Panc1 (cell line): ENCODE data around the gene RBMS3. TPM values are rescaled to one million over a fixed set of nuclear protein-coding genes. Genes with fewer than 3 reads are reported as not detected.

Experiments used
- ATAC-seq: fragments of 200-7000 bp; cut with Tn5 transposase; 2 replicates; pipeline ENCODE4 v1.9.1; 2020; ENCODE audit warnings: mild to moderate bottlenecking, moderate library complexity
- BruUV-seq: library from RNA; stranded (reverse); fragments of 400-500 nt; replicated peaks from 2 replicates; lab custom pipeline; 2021; lab: Mats Ljungman, UMichigan
- CTCF ChIA-PET: fragments of 300-600 bp; sonication (Branson Sonifier 250); formaldehyde crosslinking; loops from one replicate; lab custom pipeline; 2022; ENCODE audit warnings: antibody characterized with exemption; lab: Charles Lee
- POLR2A ChIA-PET: fragments of 300-600 bp; sonication (Branson Sonifier 250); formaldehyde crosslinking; loops from one replicate; lab custom pipeline; 2022; ENCODE audit warnings: antibody characterized with exemption; lab: Charles Lee
- DNase-seq: peaks from one replicate; pipeline ENCODE4 v3.0.0-alpha.2; 2010; ENCODE audit warnings: low read depth, low spot score
- H3K27ac ChIP-seq: 2 replicates; pipeline ENCODE4 v1.5.1; 2011; ENCODE audit warnings: mild to moderate bottlenecking, low read length, inconsistent platforms
- H3K27me3 ChIP-seq: fragments of 200-500 bp; sonication (Bioruptor generic); 2 replicates; pipeline ENCODE4 v1.6.0; 2014; ENCODE audit warnings: low read length, inconsistent platforms; ENCODE audit not compliant: control insufficient read depth, insufficient read depth
- H3K36me3 ChIP-seq: fragments of 200-500 bp; sonication (Bioruptor generic); 2 replicates; pipeline ENCODE4 v1.5.1; 2014; ENCODE audit warnings: inconsistent platforms, mild to moderate bottlenecking, low read length, moderate library complexity; ENCODE audit not compliant: control insufficient read depth, insufficient read depth
- H3K4me1 ChIP-seq: 2 replicates; pipeline ENCODE4 v1.5.1; 2011; ENCODE audit warnings: inconsistent platforms, mild to moderate bottlenecking, low read length, moderate library complexity; ENCODE audit not compliant: control insufficient read depth, insufficient read depth
- H3K4me3 ChIP-seq, 2 experiments: 2 replicates each; pipeline ENCODE4 v1.5.1; 2011 to 2012; ENCODE audit warnings: low read depth in 2 of 2, low read length in 2 of 2, mild to moderate bottlenecking in 2 of 2, inconsistent platforms in 1 of 2, moderate library complexity in 1 of 2
- H3K9me3 ChIP-seq: fragments of 200-500 bp; sonication (Bioruptor generic); 2 replicates; pipeline ENCODE4 v1.5.1; 2014; ENCODE audit warnings: low read depth, mild to moderate bottlenecking, inconsistent platforms, low read length, moderate library complexity; ENCODE audit not compliant: control insufficient read depth, insufficient read depth
- POLR2AphosphoS5 ChIP-seq: IDR thresholded peaks from 2 replicates; pipeline ENCODE4 v1.6.1; 2012; ENCODE audit warnings: mild to moderate bottlenecking, low read depth, low read length, moderate library complexity
- SIN3A ChIP-seq: IDR thresholded peaks from 2 replicates; pipeline ENCODE4 v1.6.1; 2012; ENCODE audit warnings: low read depth, mild to moderate bottlenecking, low read length, moderate library complexity, borderline replicate concordance; ENCODE audit not compliant: insufficient read depth
- TCF7L2 ChIP-seq: IDR thresholded peaks from 2 replicates; pipeline ENCODE4 v1.6.1; 2011; ENCODE audit warnings: mild to moderate bottlenecking, low read depth, low read length, inconsistent platforms
- in situ Hi-C: cut with HindIII; loops from 2 replicates; pipeline ENCODE4 v1.10.0; 2016; ENCODE audit warnings: low sequenced_read_pairs, low pct_unique_long_range_greater_than_20kb
- intact Hi-C: fragments of 100-400 bp; cut with micrococcal nuclease; formaldehyde crosslinking; loops from one replicate; pipeline ENCODE4 v1.10.0; 2022; ENCODE audit not compliant: unreplicated experiment
- total RNA-seq: library from RNA; stranded (reverse); gene quantifications from one replicate; pipeline ENCODE4 v1.2.1, GENCODE V29; 2021; ENCODE audit not compliant: unreplicated experiment
- TF ChIP-seq, protein P1 (sequence below): fragments of 450-650 bp; IDR thresholded peaks from 2 replicates; pipeline ENCODE4 v1.5.1; 2017; ENCODE audit warnings: mild to moderate bottlenecking
- TF ChIP-seq, protein P2 (sequence below), 2 experiments: IDR thresholded peaks; 2 replicates each; pipeline ENCODE4 v1.6.1; 2011 to 2012; ENCODE audit warnings: low read depth in 2 of 2, control low read depth in 1 of 2, low read length in 1 of 2, mild to moderate bottlenecking in 1 of 2, moderate library complexity in 1 of 2; ENCODE audit not compliant: insufficient read depth in 1 of 2

RBMS3 gene
- total RNA-seq, 1 experiment from 2014 or later = 1.1 TPM

DNA sequence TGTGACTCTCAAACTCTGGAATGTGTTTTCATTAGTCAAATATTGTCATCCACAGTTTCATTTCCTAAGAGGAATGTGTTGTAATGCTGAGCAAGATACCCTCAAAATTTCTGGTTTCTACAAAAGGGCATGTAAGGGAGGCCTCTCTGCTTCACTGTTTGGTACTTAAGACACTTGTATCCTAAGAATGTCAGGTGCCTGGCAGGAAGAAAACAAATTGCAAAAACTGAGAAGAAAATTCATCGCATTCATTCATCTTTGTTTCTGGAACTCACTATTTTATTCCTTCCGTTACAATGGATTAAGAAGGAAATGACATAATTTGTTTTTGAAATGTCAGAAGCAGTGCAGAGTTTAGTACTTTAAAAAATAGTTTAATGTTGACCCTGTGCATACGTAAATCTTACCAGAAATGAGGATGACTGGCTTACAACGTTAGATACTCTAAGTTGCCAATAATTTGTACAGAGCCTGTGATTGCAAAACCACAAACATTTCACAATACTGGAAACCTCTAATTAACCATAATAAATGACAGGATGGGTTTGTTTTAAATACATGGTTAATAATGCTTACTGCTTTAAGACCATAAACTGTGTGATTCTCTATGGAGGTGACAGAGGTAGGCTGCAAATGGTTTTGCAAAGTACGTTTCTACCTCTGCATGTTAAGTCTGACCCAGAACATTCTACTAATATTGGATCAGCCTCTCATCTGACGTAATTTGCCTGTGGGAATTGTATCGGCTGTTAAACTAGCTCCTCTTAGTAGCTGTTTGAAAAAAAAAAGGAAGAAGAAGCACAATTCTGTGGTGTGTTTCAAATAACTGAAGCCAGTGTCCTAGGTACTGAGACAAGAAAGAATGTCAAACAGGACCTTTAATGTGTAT, 477.8 kb downstream of the RBMS3 start:
- no peak overlapping the region for H3K4me3 ChIP-seq
- H3K9me3 ChIP-seq = no peaks in the 10 kb centered on the region
- POLR2A ChIA-PET = no interaction called here
- in situ Hi-C loops = no loop called here
- H3K27ac ChIP-seq = no peak overlapping the region
- intact Hi-C loops = no loop called here
- H3K27me3 ChIP-seq = no peaks in the 10 kb centered on the region
- DNase-seq (no peak), ATAC-seq (no peak)
- TF ChIP-seq SIN3A = no peak
- no peak for TF ChIP-seq TCF7L2
- no peak for TF ChIP-seq POLR2AphosphoS5
- TF ChIP-seq, protein P1, sequence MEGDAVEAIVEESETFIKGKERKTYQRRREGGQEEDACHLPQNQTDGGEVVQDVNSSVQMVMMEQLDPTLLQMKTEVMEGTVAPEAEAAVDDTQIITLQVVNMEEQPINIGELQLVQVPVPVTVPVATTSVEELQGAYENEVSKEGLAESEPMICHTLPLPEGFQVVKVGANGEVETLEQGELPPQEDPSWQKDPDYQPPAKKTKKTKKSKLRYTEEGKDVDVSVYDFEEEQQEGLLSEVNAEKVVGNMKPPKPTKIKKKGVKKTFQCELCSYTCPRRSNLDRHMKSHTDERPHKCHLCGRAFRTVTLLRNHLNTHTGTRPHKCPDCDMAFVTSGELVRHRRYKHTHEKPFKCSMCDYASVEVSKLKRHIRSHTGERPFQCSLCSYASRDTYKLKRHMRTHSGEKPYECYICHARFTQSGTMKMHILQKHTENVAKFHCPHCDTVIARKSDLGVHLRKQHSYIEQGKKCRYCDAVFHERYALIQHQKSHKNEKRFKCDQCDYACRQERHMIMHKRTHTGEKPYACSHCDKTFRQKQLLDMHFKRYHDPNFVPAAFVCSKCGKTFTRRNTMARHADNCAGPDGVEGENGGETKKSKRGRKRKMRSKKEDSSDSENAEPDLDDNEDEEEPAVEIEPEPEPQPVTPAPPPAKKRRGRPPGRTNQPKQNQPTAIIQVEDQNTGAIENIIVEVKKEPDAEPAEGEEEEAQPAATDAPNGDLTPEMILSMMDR = no peak
- TF ChIP-seq, protein P2, sequence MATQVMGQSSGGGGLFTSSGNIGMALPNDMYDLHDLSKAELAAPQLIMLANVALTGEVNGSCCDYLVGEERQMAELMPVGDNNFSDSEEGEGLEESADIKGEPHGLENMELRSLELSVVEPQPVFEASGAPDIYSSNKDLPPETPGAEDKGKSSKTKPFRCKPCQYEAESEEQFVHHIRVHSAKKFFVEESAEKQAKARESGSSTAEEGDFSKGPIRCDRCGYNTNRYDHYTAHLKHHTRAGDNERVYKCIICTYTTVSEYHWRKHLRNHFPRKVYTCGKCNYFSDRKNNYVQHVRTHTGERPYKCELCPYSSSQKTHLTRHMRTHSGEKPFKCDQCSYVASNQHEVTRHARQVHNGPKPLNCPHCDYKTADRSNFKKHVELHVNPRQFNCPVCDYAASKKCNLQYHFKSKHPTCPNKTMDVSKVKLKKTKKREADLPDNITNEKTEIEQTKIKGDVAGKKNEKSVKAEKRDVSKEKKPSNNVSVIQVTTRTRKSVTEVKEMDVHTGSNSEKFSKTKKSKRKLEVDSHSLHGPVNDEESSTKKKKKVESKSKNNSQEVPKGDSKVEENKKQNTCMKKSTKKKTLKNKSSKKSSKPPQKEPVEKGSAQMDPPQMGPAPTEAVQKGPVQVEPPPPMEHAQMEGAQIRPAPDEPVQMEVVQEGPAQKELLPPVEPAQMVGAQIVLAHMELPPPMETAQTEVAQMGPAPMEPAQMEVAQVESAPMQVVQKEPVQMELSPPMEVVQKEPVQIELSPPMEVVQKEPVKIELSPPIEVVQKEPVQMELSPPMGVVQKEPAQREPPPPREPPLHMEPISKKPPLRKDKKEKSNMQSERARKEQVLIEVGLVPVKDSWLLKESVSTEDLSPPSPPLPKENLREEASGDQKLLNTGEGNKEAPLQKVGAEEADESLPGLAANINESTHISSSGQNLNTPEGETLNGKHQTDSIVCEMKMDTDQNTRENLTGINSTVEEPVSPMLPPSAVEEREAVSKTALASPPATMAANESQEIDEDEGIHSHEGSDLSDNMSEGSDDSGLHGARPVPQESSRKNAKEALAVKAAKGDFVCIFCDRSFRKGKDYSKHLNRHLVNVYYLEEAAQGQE (IDR thresholded peaks at IDR 0.05; ENCODE audit: insufficient read depth in 1 of 2, low read depth in 2 of 2, low read length in 1 of 2) = no peak
- no peaks in the 10 kb centered on the region for H3K36me3 ChIP-seq
- H3K4me1 ChIP-seq = no peaks in the 10 kb centered on the region
- CTCF ChIA-PET = no interaction called here
- BruUV-seq = no TSS peak

DNA sequence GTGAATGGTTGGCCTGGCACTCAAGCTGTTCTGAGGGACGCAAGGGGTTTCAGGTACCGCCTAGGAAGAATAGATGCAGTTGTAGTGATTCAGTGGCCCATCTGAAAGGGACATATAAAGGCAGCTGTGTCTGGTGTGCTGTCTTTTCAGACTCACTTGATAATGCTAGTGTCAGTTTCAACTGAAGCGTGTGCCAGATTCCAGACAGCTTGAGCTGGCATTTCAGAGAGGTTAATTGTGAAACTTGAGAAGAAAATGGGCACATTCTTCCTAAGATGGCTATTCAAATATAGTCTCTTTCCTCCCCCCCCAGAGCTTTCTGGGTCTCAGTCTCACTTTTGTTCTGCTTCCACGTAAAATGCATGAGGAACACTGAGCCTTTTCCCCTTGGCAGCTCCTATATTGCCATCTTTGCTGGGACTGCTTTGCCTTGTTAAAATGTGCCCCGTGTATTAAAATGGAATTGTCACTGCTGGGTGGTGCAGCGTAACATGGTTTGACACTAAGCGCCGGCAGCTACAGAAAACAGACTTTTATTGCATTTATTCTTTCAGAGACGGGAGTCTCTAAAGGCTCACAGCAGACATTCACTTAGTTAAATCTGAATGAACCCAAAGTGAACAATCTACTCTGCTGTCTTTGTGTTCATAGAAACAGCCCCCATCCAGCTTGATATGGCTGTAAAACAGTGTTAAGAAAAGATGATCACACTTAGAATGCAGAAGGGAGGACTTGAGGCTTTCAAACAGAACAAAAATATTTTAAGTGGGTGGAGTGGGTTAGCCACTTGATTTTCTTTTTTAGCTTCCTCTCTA, 478.7 kb downstream of the RBMS3 start:
- no TSS peak for BruUV-seq
- ChIA-PET CTCF (no interaction called here), POLR2A (no interaction called here)
- intact Hi-C loops = no loop called here
- TF ChIP-seq SIN3A = no peak
- TF ChIP-seq POLR2AphosphoS5 = no peak
- TF ChIP-seq, protein P1 = no peak
- TF ChIP-seq, protein P2 (IDR thresholded peaks at IDR 0.05; ENCODE audit: insufficient read depth in 1 of 2, low read depth in 2 of 2, low read length in 1 of 2) = no peak
- no peak for TF ChIP-seq TCF7L2
- H3K27me3 ChIP-seq = no peaks in the 10 kb centered on the region
- H3K36me3 ChIP-seq = no peaks in the 10 kb centered on the region
- no peaks in the 10 kb centered on the region for H3K4me1 ChIP-seq
- in situ Hi-C loops = no loop called here
- ATAC-seq (no peak), DNase-seq (no peak)
- no peak overlapping the region for H3K27ac ChIP-seq
- H3K9me3 ChIP-seq = no peaks in the 10 kb centered on the region
- H3K4me3 ChIP-seq = no peak overlapping the region
